Measurements from ENCODE around the gene CA9. TPM values are rescaled to one million over a fixed set of nuclear protein-coding genes. Genes with fewer than 3 reads are reported as not detected.

The CA9 gene
- total and polyA plus RNA-seq, 2 experiments from 2014 or later = 1.1 TPM; not detected in 1

GRCh38 chr9:35705372-35705771 lies 31.6 kb downstream of the CA9 start:
- Histone ChIP-seq H4K20me1 (replicated peaks; ENCODE audit: insufficient read depth) (no peaks in the 10 kb centered on the region), H3K27me3 (ENCODE audit: insufficient read depth) (no peaks in the 10 kb centered on the region), H3F3A (replicated peaks; ENCODE audit: low read depth) (no peaks in the 10 kb centered on the region), H3K79me2 (replicated peaks; ENCODE audit: insufficient read depth) (no peaks in the 10 kb centered on the region), H3K4me2 (no peak overlapping the region), H3K36me3 (ENCODE audit: insufficient read depth) (peaks cover 35% of the 10 kb centered on the region), H3K4me3 (no peak overlapping the region), H3K4me1 (ENCODE audit: insufficient read depth) (no peaks in the 10 kb centered on the region), H3K9me2 (ENCODE audit: insufficient read depth) (no peaks in the 10 kb centered on the region), H2AFZ (no peak overlapping the region), H3K27ac (ENCODE audit: low read depth) (no peak overlapping the region)
- Mint-ChIP-seq H3K4me1 (no peaks in the 10 kb centered on the region), H3K27ac (no peak overlapping the region), H3K4me3 (no peak overlapping the region), H3K27me3 (ENCODE audit: insufficient read depth, low read depth, poor library complexity) (peaks cover 6% of the 10 kb centered on the region), H3K9me3 (no peaks in the 10 kb centered on the region), H3K36me3 (ENCODE audit: low read depth) (peaks cover 44% of the 10 kb centered on the region)
- ATAC-seq (no peak), DNase-seq (ENCODE audit: low spot score) (no peak)
- TF ChIP-seq REST (IDR thresholded peaks at IDR 0.05; ENCODE audit: unreplicated experiment) = no peak
- TF ChIP-seq, protein P1, sequence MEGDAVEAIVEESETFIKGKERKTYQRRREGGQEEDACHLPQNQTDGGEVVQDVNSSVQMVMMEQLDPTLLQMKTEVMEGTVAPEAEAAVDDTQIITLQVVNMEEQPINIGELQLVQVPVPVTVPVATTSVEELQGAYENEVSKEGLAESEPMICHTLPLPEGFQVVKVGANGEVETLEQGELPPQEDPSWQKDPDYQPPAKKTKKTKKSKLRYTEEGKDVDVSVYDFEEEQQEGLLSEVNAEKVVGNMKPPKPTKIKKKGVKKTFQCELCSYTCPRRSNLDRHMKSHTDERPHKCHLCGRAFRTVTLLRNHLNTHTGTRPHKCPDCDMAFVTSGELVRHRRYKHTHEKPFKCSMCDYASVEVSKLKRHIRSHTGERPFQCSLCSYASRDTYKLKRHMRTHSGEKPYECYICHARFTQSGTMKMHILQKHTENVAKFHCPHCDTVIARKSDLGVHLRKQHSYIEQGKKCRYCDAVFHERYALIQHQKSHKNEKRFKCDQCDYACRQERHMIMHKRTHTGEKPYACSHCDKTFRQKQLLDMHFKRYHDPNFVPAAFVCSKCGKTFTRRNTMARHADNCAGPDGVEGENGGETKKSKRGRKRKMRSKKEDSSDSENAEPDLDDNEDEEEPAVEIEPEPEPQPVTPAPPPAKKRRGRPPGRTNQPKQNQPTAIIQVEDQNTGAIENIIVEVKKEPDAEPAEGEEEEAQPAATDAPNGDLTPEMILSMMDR (conservative IDR thresholded peaks at IDR 0.05; ENCODE audit: low read depth in 2 of 2) = no peak

DNA sequence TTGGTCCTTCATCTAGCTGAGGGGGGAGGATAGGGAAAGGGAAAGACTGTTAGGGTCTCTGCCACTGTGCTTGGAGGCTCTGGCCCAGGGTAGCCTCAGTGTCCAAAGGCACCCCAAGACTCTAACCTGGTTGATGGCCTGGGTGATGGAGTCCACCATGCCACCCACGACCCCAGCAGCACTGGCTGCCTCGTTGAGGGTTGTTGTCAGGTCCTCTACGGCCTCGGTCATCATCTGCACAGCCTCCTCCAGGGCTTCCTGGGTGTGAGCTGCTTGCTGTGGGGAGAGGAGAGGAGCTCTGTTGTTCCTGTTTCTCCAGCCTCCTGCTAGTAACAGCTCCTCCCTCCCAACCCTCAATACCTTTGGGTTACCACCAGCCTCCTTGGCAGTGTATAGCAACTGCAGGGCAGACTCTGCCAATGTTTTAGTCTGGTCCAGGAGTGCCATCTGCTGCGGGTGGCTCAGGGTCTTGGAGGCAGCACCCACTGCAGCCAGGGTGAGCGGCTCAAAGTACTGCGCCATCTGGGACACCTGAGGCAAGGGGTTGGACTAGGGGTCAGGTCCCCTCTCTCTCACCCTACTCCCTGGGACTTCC lies 32.2 kb downstream of the CA9 start:
- H3F3A ChIP-seq (replicated peaks; ENCODE audit: low read depth) = no peaks in the 10 kb centered on the region
- DNase-seq (ENCODE audit: low spot score) (no peak), ATAC-seq (no peak)
- H3K27ac ChIP-seq (ENCODE audit: low read depth) = no peak overlapping the region
- no peak overlapping the region for H3K27ac Mint-ChIP-seq
- H3K36me3 Mint-ChIP-seq (ENCODE audit: low read depth) = peaks cover 50% of the 10 kb centered on the region
- H3K27me3 ChIP-seq (ENCODE audit: insufficient read depth) = no peaks in the 10 kb centered on the region
- H3K79me2 ChIP-seq (replicated peaks; ENCODE audit: insufficient read depth) = no peaks in the 10 kb centered on the region
- no peak overlapping the region for H3K4me3 Mint-ChIP-seq
- peaks cover 30% of the 10 kb centered on the region for H3K36me3 ChIP-seq (ENCODE audit: insufficient read depth)
- H2AFZ ChIP-seq = no peak overlapping the region
- no peaks in the 10 kb centered on the region for H3K4me1 ChIP-seq (ENCODE audit: insufficient read depth)
- no peaks in the 10 kb centered on the region for H3K4me1 Mint-ChIP-seq
- peaks cover 6% of the 10 kb centered on the region for H3K27me3 Mint-ChIP-seq (ENCODE audit: insufficient read depth, low read depth, poor library complexity)
- no peaks in the 10 kb centered on the region for H3K9me3 Mint-ChIP-seq
- H3K4me2 ChIP-seq = no peak overlapping the region
- H3K9me2 ChIP-seq (ENCODE audit: insufficient read depth) = no peaks in the 10 kb centered on the region
- no peaks in the 10 kb centered on the region for H4K20me1 ChIP-seq (replicated peaks; ENCODE audit: insufficient read depth)
- no peak overlapping the region for H3K4me3 ChIP-seq
- no peak for TF ChIP-seq EZH2 (IDR thresholded peaks at IDR 0.05; ENCODE audit: low read depth, unreplicated experiment)
- no peak for TF ChIP-seq ZNF114 (CRISPR knock-in tag; IDR thresholded peaks at IDR 0.05)
- no peak for TF ChIP-seq EZH2phosphoT487 (IDR thresholded peaks at IDR 0.05; ENCODE audit: unreplicated experiment)
- TF ChIP-seq, protein P1 (conservative IDR thresholded peaks at IDR 0.05; ENCODE audit: low read depth in 2 of 2) = no peak
- TF ChIP-seq STAT1 (IDR thresholded peaks at IDR 0.05; ENCODE audit: unreplicated experiment) = no peak
- no peak for TF ChIP-seq NANOG (IDR thresholded peaks at IDR 0.05; ENCODE audit: borderline replicate concordance)
